Putamen (tissue), 1 donor: ENCODE data around the gene CD72.
"Not testable (repeated sequence)": the region's sequence is repeated elsewhere in the genome, so short reads cannot be mapped to it uniquely, and the experiment has no call there.

Experiments used
- DNase-seq: peaks from one replicate; pipeline ENCODE4 v3.0.0-alpha.2; 2016; ENCODE audit warnings: low spot score

The CD72 gene

GRCh38 chr9:35649431-35650340 lies 31.5 kb upstream of the CD72 start:
- DNase-seq = no peak

GRCh38 chr9:35646533-35647265 lies 28.5 kb upstream of the CD72 start:
- peak; percentile 88 for DNase-seq

GRCh38 chr9:35646153-35646532 lies 27.9 kb upstream of the CD72 start:
- no peak for DNase-seq

GRCh38 chr9:35645736-35646135 lies 27.5 kb upstream of the CD72 start:
- DNase-seq = not testable (repeated sequence)

- no peak for DNase-seq
Measured at GRCh38 chr9:35643046-35643445, 24.8 kb upstream of the CD72 start.

GRCh38 chr9:35641478-35641877 lies 23.3 kb upstream of the CD72 start:
- DNase-seq = not testable (repeated sequence)

GRCh38 chr9:35640431-35640830 lies 22.2 kb upstream of the CD72 start:
- DNase-seq = not testable (repeated sequence)

- no peak for DNase-seq
Measured at GRCh38 chr9:35639631-35640030, 21.4 kb upstream of the CD72 start.

- DNase-seq = not testable (repeated sequence)
Measured at GRCh38 chr9:35639225-35639624, 21.0 kb upstream of the CD72 start.

GRCh38 chr9:35638751-35639150 lies 20.5 kb upstream of the CD72 start:
- DNase-seq = not testable (repeated sequence)

- DNase-seq = not testable (repeated sequence)
Measured at GRCh38 chr9:35637427-35637955, 19.3 kb upstream of the CD72 start.

GRCh38 chr9:35636877-35637246 lies 18.6 kb upstream of the CD72 start:
- not testable (repeated sequence) for DNase-seq

- no peak for DNase-seq
Measured at GRCh38 chr9:35636135-35636876, 18.1 kb upstream of the CD72 start.

- DNase-seq = no peak
Measured at GRCh38 chr9:35635730-35636129, 17.5 kb upstream of the CD72 start.

GRCh38 chr9:35629597-35629996 lies 11.4 kb upstream of the CD72 start:
- DNase-seq = no peak

GRCh38 chr9:35628389-35628991 lies 10.3 kb upstream of the CD72 start:
- DNase-seq = no peak

GRCh38 chr9:35627575-35627974 lies 9.4 kb upstream of the CD72 start:
- no peak for DNase-seq

- DNase-seq = no peak
Measured at GRCh38 chr9:35619800-35620158, 1.6 kb upstream of the CD72 start.

- DNase-seq = no peak
Measured at GRCh38 chr9:35618854-35619799, 914 bp upstream of the CD72 start.

GRCh38 chr9:35617548-35617947 lies 665 bp downstream of the CD72 start:
- no peak for DNase-seq
